Measurements from ENCODE around the gene SLC45A2.
"Not testable (repeated sequence)": the region's sequence is repeated elsewhere in the genome, so short reads cannot be mapped to it uniquely, and the experiment has no call there.

SLC45A2 gene, protein sequence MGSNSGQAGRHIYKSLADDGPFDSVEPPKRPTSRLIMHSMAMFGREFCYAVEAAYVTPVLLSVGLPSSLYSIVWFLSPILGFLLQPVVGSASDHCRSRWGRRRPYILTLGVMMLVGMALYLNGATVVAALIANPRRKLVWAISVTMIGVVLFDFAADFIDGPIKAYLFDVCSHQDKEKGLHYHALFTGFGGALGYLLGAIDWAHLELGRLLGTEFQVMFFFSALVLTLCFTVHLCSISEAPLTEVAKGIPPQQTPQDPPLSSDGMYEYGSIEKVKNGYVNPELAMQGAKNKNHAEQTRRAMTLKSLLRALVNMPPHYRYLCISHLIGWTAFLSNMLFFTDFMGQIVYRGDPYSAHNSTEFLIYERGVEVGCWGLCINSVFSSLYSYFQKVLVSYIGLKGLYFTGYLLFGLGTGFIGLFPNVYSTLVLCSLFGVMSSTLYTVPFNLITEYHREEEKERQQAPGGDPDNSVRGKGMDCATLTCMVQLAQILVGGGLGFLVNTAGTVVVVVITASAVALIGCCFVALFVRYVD

DNA sequence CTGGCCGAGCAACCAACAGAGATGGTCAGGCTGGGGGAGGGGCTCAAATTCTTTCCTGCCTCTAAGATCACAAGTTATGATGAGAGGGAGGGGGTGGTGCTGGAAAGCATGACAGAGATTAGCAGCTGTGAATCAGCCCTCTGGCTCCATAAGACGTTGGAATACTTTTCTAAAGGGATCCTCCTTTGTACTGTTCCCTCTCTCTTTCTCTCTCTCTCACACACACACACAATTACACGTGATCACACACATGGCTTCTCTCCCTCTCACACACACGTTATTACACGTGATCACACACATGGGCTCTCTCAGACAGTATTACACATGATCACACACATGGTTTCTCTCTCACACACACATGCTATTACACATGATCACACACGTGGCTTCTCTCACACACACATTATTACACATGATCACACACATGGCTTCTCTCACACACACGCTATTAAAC, at the start of gene SLC45A2:
TSS of gene SLC45A2 (minus strand) at position 23 of the 454 bp plus-strand sequence. CDS start 110 bp downstream, outside the sequence.
- DNase-seq: no peak

DNA sequence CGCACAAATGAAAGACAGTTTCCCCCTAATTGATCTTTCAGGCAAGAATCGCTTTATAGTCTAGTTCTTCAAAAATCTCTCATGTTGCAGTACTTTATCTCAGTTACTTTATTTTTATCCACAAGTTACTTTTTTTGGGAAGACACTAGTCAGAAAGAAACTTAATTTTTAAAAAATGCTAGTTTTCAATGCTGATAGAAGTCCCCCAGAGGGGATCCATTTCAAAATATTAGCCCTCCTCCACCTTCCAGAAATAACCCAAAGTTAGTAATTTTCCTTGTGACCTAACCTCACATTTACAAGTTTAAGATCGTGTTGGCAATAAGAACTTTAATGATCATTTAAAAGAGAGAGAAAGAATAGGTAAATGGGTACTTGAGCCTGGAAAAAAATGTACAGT, 47.5 kb upstream of the SLC45A2 start:
- no peak for DNase-seq

DNA sequence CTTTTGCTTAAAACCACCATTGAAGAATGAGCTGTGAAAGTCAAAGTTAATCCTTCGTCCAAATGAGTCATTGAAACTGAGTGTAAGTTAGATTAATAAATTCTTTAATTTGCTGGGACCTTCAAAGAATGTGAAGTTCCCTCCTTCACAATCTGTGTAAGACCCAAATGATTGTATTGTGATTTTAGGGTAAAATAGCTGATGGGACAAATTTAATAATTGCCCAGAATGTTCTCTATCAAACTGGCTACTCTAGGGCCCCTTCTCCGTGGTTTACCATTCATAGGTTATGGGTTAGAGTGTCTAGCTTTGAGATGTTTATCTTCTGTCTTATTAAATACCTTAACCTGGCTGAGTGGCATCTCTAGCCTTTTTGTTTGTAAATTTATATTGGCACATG, 46.6 kb upstream of the SLC45A2 start:
- no peak for DNase-seq

DNA sequence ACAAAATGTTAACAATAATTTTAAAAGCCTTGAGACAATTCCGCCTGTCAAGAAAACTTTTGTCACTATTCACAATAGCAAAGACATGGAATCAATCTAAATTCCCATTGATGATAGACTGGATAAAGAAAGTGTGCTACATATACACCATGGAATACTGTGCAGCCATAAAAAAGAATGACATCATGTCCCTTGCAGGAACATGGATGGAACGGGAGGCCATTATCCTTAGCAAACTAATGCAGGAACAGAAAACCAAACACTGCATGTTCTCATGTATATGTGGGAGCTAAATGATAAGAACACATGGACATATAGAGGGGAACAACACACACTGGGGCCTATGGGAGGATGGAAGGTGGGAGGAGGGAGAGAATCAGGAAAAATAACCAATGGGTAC, 46.1 kb upstream of the SLC45A2 start:
- not testable (repeated sequence) for DNase-seq

DNA sequence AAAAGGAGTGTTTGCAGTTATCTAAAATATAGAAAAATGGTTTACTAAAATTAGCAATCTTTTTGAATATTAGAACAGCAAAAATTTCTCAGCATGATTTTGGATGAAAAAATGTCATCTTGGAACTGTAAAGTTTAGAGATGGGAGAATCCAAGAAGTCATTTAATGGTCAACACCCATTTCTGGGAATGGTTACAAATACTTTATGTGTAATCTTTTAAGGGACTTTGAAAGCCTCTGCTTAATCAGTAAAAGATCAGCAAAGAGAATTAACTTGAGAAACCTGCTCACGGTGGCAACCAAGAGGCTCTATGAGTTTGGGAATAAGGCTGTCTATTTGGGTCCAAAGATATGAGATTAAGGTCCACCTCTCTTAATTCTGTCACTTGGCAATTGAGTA, 45.6 kb upstream of the SLC45A2 start:
- DNase-seq: no peak

DNA sequence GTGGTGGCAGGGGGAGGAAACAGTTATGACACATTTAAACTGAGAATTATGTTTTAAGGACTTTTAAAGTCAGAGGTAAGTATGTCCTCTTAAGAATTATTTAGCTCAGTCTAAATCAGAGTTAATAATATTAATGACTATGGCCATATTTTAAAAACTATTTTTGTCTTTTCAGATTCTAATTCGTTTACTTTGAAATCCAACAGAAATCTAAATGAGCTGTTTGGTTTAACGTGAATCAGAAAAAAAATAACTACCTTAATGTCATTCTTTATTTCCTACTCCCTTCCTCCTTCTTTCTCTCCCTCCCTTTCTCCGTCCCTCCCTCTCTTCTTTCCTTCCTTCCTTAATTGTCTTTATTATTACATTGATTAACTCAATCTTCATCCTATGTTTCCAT, 43.9 kb upstream of the SLC45A2 start:
- DNase-seq: no peak

DNA sequence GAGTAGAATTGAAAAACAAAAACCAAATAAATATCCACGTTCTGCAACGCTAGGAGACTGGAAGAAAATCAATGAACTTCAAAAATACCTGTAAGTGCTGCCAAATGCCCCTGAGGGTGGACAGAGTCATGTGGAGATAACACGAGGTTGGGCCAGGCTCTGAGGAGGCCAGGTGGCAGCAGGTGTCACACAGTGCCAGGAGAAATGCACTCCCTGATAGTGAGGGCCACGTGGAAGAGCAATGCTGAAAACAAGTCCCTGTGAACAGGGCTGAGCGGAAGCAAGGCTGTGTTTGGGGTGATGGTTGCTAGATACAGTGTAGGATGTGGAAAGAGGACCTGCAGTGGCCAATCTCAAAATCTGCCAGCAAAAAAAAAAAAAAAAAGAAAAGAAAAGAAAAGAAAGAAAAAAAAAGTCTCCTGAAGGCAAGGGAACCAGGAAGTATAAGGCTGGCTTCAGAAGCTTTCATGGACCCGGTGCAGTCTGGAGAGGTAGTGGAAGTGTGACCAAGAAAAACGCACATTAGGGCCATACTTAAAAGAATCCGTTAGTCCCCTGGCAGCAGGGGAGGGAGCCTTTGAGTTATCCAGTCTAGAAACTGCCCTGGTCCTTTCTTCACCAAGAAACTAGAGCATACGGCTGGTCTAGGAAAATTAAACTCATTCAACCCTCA, 41.7 kb upstream of the SLC45A2 start:
- no peak for DNase-seq

DNA sequence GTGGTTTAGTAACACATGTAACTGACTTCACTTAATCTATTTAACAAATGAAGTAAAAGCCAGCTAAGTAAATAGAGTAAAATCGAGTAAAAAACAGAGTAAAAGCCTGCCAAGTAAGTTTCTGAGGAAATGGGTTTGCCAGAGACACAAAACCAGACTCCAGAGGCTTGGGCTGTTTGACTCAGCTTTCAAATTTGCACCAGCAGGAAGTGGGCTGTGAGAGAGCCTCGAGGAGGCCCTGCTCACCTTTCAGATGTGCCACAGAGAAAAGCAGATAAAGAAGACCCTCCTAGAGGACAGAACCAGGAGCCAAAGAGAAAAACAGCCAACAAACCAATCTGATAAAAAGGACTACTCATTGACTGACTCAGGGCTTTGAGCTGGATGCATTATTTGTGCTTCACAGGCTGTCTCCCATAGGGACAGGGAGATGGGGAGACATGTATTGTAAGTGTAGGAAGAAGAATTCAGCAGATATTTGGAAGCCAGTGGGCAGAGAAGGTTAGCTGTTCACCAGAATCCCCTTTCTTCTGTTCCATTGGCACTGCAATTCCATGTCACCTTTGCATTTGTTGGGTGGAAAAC, 37.7 kb upstream of the SLC45A2 start:
- no peak for DNase-seq

DNA sequence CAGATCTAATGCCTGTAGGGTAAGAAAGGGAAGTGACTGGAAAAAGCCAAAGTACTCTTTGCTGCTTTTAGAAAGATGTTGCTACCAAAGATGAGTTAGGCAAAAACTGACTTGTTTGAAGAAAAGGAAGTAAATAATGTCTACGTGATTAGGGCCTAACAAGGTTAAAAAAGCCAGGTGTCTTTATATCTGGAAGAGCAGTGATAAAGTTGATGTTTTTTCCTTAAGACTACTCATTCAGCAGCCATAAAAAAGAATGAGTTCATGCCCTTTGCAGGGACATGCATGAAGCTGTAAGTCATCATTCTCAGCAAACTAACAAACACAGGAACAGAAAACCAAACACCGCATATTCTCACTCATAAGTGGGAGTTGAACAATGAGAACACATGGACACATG, 36.8 kb upstream of the SLC45A2 start:
- DNase-seq: no peak

DNA sequence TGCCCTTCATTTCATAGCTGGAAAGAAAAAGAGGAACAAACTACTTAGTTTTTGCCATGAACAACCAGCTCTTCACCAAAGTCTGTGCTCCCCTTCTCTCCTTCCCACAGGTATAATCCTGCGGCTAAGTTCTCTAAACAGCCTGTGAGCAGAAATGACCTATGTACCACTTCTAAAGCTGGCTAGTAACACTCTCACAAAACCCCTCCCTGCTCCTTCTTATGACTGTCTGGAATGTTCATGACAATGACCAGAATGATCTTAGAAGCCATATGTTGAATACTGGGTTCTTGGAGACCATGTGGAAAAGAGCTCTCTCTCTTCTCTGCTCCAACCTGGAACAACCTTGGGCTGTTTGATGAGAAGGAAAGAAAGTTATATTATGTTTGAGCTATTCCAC, 36.2 kb upstream of the SLC45A2 start:
- DNase-seq: no peak

DNA sequence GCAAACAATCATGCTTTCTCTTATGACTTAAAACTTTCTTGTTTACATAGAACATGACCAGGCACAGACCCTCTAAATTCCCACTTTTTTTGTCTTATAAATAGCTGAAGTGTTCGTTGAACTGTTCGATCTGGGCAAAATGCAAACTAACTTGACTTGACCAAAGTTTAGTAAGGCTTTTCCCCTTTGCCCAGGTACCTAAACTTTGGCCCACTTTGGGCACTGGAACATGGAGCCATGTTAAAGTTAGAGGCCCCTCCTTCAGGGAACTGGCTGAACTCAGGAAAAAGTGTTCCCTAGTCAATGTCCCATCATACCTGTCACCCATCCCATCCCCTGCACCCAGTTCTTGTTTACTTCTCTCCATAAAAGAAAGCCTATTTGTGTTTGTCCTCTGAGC, 32.8 kb upstream of the SLC45A2 start:
- DNase-seq: no peak

DNA sequence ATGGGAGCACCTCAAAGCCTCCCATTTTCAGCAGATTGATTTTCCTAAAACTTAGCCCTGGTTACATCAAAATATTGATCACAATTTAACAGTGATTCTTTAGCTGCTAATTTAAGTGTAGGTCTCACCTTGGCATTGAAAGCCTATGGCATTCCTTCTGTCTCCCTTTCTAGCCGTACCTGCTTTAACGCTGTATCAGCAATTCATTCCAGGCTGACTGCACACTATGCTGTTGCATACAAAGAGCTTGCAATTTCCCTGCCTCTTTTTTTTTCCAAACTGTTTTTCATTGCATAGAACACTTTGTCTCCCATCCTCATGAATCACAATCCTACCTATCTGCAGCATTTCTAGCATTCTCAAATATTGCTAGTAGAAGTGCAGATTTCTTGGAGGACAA, 32.3 kb upstream of the SLC45A2 start:
- DNase-seq: no peak

DNA sequence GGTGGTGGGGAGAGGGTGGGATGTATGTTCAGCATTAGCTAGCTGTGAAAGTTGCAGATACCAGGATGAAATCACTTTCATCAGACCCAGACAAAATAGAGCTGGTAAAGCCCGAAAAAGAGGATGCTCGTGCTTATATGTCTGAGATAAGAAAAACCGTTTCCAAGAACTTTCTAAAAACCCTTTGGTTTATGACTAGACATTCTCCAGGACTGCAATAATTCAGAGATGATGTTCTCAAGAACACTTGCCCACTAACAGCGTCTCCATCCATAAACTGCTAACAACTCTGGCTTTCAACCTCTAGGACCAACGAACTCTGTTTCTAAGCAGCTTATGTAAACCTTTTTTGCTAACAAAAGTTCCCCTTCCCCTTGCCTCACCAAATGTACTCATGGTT, 31.7 kb upstream of the SLC45A2 start:
- DNase-seq: no peak

DNA sequence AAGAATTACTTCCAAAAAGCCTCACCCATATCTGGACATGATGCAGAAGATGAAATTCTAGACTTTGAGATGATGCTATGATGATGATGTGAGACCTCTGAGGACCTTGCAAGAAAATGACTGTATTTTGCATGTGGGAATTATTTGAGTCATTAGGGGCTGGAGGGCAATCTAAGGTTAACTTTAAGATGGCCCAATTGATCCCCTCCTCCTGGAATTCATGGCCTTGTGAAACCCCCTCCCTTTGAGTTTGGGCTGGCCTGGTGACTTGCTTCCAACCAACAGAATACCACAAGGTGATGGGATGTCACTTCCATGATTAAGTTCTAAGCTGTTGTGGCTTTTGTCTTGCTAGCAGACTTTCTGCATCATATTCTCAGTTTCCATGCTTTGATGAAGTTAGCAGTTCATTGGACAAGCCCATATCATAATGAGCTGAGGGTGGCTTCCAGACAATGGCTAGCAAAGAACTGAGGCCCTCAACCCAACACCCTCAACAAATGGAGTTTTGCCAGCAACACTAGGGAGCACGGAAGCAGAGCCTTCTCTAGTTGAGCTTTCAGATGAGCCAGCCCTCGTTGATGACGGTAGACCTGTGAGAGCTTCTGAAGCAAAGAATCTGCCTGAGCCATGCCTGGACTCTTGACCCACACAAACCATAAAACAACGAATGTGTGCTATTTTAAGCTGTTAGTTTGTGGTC, 30.8 kb upstream of the SLC45A2 start:
- no peak for DNase-seq

DNA sequence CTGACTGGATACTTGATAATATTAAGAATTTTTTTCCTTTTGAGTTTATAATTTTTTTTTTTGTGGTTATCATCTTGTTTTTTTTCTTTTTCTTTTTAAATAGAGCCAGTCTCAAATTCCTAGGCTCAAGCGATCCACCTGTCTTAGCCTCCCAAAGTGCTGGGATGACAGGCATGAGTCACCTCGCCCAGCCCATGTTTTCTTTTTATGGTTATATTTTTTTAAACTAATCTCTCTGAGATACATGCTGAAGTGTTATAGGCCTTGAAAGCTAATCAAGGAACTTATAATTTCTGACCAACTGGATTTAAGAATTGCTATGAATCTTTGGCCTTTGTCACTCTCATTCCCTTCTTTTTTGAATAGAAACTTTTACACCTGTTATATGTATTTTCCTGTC, 30.1 kb upstream of the SLC45A2 start:
- DNase-seq: no peak

DNA sequence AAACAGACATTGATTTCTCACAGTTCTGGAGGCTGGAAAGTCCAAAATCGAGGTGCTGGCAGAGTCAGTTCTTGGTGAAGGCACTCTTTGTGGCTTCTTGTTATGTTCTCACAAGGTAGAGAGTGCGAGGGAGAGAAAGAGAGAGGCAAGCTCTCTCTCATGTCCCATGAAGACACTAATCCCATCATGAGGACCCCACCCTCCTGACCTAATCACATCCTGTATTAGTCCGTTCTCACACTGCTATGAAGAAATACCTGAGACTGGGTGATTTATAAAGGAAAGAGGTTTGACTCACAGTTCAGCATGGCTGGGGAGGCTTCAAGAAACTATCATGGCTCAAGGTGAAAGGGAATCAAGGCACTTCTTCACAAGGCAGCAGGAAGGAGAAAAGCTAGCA, 29.1 kb upstream of the SLC45A2 start:
- no peak for DNase-seq

DNA sequence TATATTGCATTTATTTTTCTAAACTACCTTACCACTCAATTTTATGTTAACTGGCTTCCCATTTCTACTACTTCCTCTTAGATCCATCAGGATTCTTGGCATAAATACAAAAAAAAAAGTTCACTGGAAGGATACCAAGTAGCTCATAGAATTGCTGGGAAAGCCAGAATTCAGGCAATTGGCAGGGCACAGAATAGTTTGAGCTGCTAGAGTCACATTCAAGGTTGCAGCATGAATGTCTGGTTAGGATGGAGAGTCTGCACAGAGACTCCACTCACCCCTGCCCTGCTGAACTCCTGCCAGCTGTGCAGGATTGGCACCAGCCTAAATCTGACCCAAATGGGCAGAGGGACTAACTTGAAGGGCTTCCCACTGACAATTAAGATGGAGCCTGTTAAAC, 28.3 kb upstream of the SLC45A2 start:
- no peak for DNase-seq

DNA sequence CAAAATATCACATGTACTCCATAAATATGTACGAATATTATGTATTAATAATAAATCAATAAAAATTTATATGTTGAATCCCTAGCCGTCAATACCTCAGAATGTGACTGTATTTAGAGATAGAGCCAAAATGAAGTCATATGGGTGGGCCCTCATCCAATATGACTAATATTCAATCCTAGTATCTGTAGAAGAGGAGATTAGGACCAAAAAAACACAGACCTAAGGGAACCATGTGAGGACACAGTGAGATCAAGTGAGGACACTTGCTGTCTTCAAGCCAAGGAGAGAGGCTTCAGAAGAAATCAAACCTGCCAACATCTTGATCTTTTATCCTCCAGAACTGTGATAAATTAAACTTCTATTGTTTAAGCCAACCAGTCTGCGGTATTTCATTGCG, 27.0 kb upstream of the SLC45A2 start:
- no peak for DNase-seq

DNA sequence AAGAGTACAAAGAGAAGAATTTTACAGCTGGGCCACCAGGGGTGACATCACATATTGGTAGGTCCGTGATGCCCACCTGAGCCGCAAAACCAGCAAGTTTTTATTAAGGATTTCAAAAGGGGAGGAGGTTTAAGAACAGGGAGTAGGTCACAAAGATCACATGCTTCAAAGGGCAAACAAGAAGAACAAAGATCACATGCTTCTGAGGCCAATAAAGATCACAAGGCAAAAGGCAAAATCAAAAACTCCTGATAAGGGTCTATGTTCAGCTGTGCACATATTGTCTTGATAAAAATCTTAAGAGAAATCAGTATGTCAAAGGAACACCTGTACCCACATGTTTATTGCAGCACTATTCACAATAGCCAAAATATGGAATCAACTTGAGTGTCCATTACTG, 25.7 kb upstream of the SLC45A2 start:
- DNase-seq: peak; percentile 76 to 82

DNA sequence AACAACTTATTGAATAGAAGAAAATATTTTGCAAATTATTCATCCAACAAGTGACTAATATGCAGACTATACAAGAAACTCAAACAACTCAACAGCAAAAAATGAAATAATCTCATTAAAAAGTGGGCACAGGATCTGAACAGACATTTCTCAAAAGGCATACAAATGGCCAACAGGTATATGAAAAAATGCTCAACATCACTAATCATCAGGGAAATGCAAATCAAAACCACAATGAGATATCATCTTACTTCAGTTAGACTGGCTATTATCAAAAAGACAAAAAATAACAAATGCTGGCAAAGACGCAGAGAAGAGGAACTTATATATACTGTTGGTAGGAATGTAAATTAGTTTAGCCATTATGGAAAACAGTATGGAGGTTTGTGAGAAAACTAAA, 25.1 kb upstream of the SLC45A2 start:
- DNase-seq: no peak

DNA sequence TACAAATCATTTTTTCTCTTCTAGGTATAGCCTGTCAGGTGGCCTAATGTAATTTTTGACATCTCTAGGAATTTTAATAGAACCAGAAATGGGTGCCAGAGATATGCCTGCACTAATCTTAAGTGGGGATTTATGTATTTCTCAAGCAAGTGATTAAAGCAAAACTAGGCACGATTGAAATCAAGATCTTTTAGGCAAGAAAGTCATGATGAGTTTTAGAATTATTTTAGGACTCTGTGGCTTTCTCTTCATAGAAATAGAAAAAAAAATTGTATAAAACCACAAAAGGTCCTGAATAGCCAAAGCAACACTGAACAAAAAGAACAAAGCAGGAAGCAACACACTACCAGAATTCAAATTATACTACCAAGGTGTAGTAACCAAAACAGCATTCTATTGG, 24.3 kb upstream of the SLC45A2 start:
- DNase-seq: no peak

DNA sequence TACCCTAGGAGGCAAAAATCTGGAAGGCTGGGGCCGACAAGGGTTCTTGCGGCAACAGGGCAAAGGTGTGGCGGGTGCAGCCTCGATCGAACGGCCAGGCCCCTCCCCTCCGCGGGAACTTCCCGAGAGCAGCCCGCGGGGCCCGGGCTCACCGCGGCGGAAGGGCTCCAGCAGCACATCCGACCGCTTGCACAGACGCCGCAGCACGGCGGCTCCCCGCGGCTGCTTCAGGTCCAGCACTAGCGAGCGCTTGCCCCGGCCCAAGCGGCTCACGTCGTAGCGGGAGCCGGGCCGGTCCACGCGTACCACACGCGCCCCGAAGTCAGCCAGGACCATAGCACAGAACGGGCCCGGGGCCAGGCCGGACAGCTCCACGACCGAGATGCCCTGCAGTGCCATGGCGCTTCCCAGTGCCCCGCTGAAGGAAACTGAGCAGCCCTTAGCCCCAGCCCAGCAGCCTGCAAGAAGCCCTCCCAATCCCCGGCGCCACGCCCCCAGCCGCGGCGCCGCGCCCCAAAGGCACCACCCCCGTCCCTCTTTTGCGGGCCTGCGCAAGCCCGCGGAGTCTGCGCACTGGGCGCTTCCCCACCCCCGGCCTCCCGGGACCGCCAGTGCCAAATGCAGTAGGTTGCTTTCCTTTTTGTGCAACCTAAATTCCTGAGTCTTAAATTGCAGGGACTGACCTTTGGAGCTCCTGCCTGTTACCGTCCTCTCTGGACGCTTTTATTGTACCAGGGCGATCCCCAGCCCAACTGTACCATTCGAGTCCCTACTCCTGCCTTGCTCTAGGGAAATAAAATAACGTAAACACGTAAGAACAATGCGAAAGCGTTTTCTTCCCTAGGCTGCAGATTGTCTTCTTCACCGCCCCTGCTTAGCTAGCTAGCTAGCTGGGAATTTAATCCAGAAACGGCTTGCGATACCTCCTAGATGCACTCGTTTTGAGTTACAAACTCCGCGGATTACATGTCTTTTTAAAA, 23.4 kb upstream of the SLC45A2 start, which contains the start of gene AMACR:
TSS of gene AMACR (minus strand) at position 430 of the 980 bp plus-strand sequence. CDS start at position 399, 31 bp downstream.
- peak; percentile 95 to 98 for DNase-seq

All from NCI-H1930 (cell line).